NCI-H1417 treated with DMSO at 0.1 percent for 48 hours (cell line): Measurements from ENCODE around the gene GRIK5.
"Not testable (repeated sequence)": the region's sequence is repeated elsewhere in the genome, so short reads cannot be mapped to it uniquely, and the experiment has no call there.

Source experiments
- DNase-seq: peaks from one replicate; lab custom pipeline; 2025; lab: John Stamatoyannopoulos, UW

Gene GRIK5

GRCh38 chr19:42048992-42049391 is 21.0 kb downstream of the GRIK5 start:
- DNase-seq: no peak

- no peak for DNase-seq
These were observed 24.4 kb downstream of the GRIK5 start for GRCh38 chr19:42045575-42045974.

GRCh38 chr19:42042455-42043170 is 27.4 kb downstream of the GRIK5 start:
- DNase-seq: no peak

DNA sequence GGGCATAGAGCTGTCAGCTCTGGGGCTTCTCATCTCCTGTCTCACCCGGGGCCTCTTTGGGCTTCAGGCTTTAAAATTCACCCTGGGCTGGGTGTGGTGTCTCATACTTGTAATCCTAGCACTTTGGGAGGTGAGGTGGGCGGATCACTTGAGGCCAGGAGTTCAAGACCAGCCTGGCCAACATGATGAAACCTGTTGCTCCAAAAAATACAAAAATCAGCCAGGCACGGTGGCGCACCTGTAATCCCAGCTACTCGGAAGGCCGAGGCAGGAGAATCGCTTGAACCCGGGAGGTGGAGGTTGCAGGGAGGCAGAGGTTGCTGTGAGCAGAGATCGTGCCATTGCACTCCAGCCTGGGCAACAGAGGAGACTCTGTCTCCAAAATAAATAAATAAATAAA is 29.5 kb downstream of the GRIK5 start:
- DNase-seq: not testable (repeated sequence)

DNA sequence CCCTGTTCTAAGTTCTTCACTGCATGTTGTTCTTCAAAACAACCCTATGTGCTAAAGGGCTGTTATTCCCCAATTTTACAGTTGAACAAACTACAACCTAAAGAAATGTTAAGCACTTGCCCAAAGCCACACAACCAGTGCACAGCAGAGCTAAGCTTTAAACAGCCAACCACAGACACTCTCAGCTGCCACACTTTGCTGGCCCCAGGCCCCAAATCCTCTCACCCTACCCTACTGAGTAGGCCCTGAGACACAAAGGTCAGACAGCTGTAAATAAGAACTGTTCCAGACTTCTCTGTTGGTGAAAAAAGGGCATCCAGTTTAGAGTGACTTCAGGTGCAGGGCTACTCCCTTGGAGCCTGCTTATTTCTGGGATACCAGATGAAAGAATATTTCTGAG is 30.0 kb downstream of the GRIK5 start:
- no peak for DNase-seq

DNA sequence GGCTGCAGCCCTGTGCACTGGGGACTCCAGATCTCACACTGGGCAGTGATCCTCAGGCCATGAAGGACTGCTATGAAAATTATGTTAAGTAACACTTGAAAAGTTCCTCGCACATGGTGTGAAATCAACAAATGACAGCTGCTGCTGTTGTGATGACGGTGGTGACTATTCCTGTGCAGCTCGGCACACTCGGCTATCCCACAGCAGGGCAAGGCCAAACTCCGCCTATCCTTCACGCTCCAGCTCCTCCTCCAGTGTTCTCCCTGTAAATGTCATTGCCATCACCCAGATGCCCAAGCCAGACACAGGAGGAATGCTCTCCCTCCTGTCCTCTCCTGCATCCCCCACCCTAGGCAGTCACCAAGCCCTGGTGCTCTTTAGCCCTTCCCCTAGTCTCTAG is 31.3 kb downstream of the GRIK5 start:
- DNase-seq: no peak

DNA sequence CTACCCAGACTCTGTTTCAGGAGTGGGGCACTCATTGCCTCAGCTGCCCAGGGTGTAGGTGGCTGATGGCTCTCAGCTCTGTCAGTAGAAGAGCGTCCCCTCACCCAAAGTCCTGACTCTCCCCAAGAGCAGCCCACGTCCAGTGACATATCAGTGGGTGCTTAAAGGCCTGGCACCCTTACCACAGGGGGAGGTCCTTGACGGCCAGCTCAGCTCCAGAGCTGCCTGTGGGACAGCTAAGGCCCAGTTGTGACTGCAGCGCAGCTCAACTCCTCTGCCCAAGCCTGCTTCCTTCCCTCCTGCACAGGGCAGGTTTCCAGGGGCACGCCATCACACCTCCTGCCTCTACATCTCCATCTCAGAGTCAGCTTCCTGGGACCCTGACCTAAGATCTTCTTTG is 32.4 kb downstream of the GRIK5 start:
- no peak for DNase-seq

DNA sequence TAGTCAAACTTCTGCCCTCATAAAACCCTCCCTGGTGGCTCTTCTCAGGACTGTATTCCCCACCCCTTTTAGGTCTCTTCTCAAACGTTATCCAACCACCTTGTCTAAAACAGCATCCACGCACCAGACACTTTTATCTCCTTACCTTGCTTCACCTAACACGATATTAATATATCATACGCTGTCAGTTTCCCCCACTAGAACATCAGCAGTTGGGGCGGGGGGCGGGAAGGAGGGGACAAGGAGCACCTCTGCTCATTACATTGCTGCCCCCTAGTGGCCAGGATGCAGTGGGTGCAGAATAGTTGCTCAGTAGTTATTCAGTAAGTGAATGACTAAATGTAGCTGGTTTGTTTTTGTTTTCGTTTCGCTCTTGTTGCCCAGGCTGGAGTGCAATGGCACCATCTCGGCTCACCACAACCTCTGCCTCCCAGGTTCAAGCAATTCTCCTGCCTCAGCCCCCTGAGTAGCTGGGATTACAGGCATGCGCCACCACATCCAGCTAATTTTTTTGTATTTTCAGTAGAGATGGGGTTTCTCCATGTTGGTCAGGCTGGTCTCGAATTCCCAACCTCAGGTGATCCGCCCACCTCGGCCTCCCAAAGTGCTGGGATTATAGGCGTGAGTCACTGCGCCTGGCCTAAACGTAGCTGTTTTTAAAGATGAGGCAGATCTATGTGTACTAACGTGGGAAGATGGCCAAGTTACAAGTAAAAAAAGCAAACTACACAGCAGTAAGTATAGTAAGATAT is 35.2 kb downstream of the GRIK5 start:
- DNase-seq: not testable (repeated sequence)

- DNase-seq: no peak
These were observed 36.6 kb downstream of the GRIK5 start for GRCh38 chr19:42033413-42033812.

GRCh38 chr19:42032431-42032830 is 37.6 kb downstream of the GRIK5 start:
- DNase-seq: peak; percentile 83

DNA sequence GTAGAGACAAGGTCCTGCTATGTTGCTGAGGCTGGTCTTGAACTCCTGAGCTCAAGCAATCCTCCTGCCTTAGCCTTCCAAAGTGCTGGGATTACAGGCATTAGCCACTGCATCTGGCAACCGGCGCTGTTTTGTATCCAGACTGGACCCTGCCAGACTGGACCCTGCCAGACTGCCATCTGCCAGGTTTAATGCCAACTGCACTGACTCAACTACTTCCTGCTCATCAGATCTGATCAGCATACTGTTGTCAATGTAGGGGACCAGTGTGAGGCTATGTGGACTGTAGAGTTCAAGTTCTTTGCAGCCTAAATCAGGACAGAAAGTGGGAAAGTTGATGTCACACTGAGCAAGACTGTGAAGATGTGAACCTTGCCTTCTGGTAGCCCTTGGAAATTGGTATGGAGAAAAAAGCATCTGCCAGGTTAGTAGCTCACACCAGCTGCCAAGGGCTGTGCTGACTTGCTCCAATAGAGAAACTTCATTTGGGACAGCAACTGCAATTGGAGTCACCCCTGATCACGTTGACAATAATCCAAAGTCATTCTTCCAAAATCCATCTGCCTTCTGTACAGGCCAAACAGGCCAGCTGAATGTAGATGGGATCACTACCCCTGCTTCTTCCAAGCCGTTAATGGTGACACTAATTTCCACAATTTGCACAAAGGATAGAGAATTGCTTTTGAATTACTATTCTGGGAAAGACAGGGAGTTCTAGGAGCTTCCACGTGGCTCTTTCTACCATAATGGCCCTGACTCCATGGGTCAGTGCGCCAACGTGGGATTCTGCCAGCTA is 39.2 kb downstream of the GRIK5 start:
- no peak for DNase-seq

DNA sequence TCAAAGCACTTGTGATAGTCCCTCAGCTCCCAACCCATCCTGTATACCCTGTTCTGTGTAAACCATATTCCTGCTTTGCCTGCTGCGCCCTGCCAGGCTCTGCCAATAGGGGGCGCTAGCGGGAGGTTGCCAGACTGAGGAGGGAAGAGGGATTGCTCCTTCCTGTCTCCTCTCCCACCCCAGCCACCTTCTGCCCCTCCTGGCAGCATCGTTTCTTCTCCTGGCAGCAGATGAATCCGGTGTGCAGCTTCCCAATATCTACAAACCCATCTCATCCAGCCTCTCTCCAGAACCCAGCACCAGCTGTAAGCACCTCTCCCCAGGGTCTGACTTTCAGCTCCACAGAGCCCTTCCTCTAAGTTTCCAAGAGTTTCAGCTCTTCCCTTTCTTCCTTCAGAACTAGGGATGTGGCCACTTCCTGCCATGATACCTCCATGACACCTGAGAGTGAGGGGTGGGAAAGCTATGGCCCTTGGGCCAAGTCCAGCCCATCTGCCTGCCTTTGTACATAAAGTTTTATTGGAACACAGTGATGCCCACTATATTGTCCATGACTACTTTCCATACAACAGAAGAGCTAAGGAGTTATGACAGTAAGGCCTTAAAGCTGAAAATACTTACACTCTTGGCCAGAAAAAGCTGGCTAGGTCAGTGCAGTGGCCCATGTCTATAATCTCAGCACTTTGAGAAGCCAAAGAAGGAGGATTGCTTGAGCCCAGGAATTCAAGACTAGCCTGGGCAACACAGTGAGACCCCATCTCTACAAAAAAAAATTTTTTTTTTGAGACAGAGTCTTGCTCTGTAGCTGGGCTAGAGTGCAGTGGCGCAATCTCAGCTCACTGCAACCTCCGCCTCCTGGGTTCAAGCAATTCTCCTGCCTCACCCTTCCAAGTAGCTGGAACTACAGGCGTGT is 41.4 kb downstream of the GRIK5 start:
- no peak for DNase-seq

GRCh38 chr19:42024622-42025111 is 45.3 kb downstream of the GRIK5 start:
- no peak for DNase-seq

DNA sequence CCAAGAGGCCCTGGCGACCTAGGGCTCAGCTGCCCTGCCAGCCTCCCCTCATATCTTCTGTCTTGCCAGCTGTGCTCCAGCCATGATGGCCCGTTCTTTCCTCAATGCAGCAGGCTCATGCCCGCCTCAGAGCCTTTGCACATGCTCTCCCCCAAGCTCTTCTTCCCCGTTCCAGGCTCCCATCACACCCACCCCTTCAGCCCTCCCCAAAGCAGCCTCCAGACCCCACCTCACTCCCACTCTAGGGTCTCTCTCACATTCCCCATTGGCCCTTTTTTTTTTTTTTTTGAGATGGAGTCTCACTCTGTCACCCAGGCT is 46.1 kb downstream of the GRIK5 start:
- no peak for DNase-seq

- no peak for DNase-seq
These were observed 46.7 kb downstream of the GRIK5 start for GRCh38 chr19:42023121-42023942.

DNA sequence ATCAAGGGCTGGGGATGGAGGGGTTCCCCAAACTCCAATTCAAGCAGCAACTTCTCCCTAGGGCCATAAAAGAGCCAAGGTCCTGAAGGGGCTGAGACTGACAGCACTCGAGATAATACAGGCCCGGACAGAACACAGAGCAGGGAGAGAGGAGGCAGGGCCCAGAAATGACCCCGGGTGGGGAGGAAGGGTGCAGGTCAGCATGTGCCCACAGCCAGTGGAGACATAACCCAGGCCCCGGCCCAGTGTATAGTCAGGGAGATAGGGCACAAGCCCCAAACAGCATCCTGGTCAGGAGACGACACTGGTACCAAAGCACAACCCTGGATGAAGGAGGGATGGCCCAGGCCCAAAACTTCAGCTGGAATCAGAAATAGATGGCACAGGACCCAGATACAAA is 47.4 kb downstream of the GRIK5 start:
- no peak for DNase-seq

- no peak for DNase-seq
These were observed 48.8 kb downstream of the GRIK5 start for GRCh38 chr19:42021185-42021584.

- no peak for DNase-seq
These were observed 51.4 kb downstream of the GRIK5 start for GRCh38 chr19:42018503-42019193.

DNA sequence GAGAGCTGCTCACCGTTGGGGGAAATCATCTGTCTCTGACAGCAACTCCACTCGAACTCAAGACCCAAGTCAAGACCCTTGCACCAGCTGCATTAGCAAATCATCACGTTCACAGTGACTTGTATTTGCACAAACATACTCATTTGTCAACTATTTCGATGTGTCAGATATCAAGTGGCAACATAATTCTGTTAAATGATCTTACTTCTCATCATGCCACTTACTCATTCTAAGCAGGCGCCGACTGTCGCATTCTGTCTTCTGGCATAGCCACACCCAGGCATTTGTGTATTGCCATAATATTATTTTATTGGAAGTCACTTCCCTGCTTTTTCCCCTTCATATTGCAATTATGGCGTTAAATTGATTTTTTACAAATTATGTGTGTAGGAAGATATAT is 53.0 kb downstream of the GRIK5 start:
- no peak for DNase-seq

GRCh38 chr19:42012747-42013146 is 57.3 kb downstream of the GRIK5 start:
- not testable (repeated sequence) for DNase-seq
